ENCODE measurements around the gene BTNL9. TPM values are rescaled to one million over a fixed set of nuclear protein-coding genes. Genes with fewer than 3 reads are reported as not detected.

Gene BTNL9
- polyA plus RNA-seq, 1 donor (not counting 4 experiments of a cell fraction or from before 2014, with no cell fraction given): 0.07 TPM

DNA sequence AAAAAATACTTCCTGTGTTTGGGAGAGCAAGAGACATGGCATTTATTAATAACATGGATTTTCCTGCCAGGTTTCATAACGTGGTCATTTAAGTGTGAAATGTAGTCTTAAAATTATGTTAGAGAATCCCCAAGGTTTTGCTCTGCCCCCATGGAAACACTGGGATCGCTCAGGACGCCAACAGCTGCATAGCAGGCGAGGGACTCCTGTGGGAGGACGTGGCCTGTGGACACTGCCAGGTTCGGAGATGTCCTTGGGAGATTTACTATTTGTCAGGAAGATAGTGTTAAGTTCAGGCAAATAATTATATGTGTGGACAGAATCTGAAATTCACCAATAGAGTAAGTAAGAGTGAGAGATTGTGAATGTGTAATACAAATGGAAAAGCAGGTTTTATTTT is 977 bp downstream of the BTNL9 start:
- DNase-seq (ENCODE audit: low read depth, low spot score): no peak
- Histone ChIP-seq H3K79me2 (ENCODE audit: control insufficient read depth, insufficient read depth, low read length) (no peaks in the 10 kb centered on the region), H3K4me2 (ENCODE audit: control insufficient read depth, extremely low read depth, insufficient read depth, low read depth, low read length) (no peak overlapping the region), H3K27me3 (ENCODE audit: control insufficient read depth, extremely low read depth, insufficient read depth, low read length) (peaks cover 11% of the 10 kb centered on the region), H3K9me1 (ENCODE audit: control insufficient read depth, extremely low read depth, insufficient read depth, low read length) (no peaks in the 10 kb centered on the region), H3K9ac (ENCODE audit: control insufficient read depth, extremely low read depth, insufficient read depth, low read length) (no peak overlapping the region), H3K27ac (ENCODE audit: control insufficient read depth, insufficient read depth, low read length) (no peak overlapping the region), H3K9me3 (ENCODE audit: control insufficient read depth, low read depth, low read length) (no peaks in the 10 kb centered on the region), H3K4me1 (ENCODE audit: control insufficient read depth, extremely low read depth, insufficient read depth, low read length) (no peaks in the 10 kb centered on the region), H2AFZ (ENCODE audit: control insufficient read depth, low read length) (no peak overlapping the region), H3K36me3 (ENCODE audit: control insufficient read depth in 2 of 2, extremely low read depth in 1 of 2, insufficient read depth in 2 of 2, low read length in 2 of 2) (no peaks in the 10 kb centered on the region), H3K4me3 (ENCODE audit: control insufficient read depth in 2 of 3, extremely low read depth in 1 of 3, insufficient read depth in 2 of 3, low read depth in 1 of 3, low read length in 3 of 3) (no peak overlapping the region), H4K20me1 (ENCODE audit: control insufficient read depth, extremely low read depth, insufficient read depth, low read length) (no peaks in the 10 kb centered on the region)
- no peak for FAIRE-seq
- dilution Hi-C loops (cut with MboI; ENCODE audit: extremely low pct_ligation_motif_present, low sequenced_read_pairs): no loop called here
- TF ChIP-seq, protein P1, sequence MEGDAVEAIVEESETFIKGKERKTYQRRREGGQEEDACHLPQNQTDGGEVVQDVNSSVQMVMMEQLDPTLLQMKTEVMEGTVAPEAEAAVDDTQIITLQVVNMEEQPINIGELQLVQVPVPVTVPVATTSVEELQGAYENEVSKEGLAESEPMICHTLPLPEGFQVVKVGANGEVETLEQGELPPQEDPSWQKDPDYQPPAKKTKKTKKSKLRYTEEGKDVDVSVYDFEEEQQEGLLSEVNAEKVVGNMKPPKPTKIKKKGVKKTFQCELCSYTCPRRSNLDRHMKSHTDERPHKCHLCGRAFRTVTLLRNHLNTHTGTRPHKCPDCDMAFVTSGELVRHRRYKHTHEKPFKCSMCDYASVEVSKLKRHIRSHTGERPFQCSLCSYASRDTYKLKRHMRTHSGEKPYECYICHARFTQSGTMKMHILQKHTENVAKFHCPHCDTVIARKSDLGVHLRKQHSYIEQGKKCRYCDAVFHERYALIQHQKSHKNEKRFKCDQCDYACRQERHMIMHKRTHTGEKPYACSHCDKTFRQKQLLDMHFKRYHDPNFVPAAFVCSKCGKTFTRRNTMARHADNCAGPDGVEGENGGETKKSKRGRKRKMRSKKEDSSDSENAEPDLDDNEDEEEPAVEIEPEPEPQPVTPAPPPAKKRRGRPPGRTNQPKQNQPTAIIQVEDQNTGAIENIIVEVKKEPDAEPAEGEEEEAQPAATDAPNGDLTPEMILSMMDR (optimal IDR thresholded peaks at IDR 0.05 in 1 of 3, IDR thresholded peaks at IDR 0.05 in 1 of 3, conservative IDR thresholded peaks at IDR 0.05 in 1 of 3; ENCODE audit: extremely low read depth in 1 of 3, insufficient read depth in 2 of 3, low read length in 3 of 3): no peak
- no peak for TF ChIP-seq EZH2 (IDR thresholded peaks at IDR 0.05; ENCODE audit: low read length)

DNA sequence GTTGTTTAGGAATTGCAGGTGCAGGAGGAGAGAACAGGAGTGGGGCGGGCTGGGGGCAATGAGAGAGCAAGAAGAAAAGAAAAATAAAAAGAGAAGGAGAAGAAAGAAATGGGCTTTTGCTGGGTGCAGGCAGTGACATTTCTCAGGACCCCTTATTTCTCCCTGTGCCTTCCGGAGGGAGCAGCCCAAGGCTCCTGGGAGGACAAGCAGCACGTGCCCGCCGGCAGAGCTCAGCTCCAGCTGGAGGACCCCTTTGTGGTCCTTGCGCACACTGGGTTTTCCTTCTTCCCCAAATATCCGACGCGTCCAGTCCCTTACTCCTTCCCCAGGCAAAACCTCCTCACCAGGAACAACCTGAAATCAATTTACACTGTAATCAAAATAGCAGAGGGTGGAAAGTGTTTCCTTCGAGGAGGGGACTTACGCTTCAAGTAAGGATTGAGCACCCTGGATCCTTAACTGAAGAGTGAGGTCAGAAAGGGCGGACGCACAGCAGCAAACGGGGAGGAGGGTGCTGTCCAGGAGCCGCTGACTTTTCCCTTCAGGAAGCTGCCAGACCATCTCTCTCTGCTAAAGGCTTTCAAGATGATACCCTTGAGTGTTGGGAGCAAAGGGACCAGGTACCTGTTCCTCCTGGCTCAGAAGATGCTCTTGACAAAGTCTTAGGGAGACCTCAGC is 2.1 kb downstream of the BTNL9 start:
- H3K79me2 ChIP-seq (ENCODE audit: control insufficient read depth, insufficient read depth, low read length): no peaks in the 10 kb centered on the region
- H2AFZ ChIP-seq (ENCODE audit: control insufficient read depth, low read length): no peak overlapping the region
- no peaks in the 10 kb centered on the region for H3K4me1 ChIP-seq (ENCODE audit: control insufficient read depth, extremely low read depth, insufficient read depth, low read length)
- no peaks in the 10 kb centered on the region for H3K9me3 ChIP-seq (ENCODE audit: control insufficient read depth, low read depth, low read length)
- no peak overlapping the region for H3K9ac ChIP-seq (ENCODE audit: control insufficient read depth, extremely low read depth, insufficient read depth, low read length)
- H3K4me3 ChIP-seq (ENCODE audit: control insufficient read depth in 2 of 3, extremely low read depth in 1 of 3, insufficient read depth in 2 of 3, low read depth in 1 of 3, low read length in 3 of 3): no peak overlapping the region
- DNase-seq (ENCODE audit: low read depth, low spot score) (no peak), FAIRE-seq (no peak)
- peaks cover 11% of the 10 kb centered on the region for H3K27me3 ChIP-seq (ENCODE audit: control insufficient read depth, extremely low read depth, insufficient read depth, low read length)
- H3K27ac ChIP-seq (ENCODE audit: control insufficient read depth, insufficient read depth, low read length): no peak overlapping the region
- no peaks in the 10 kb centered on the region for H3K36me3 ChIP-seq (ENCODE audit: control insufficient read depth in 2 of 2, extremely low read depth in 1 of 2, insufficient read depth in 2 of 2, low read length in 2 of 2)
- dilution Hi-C loops (cut with MboI; ENCODE audit: extremely low pct_ligation_motif_present, low sequenced_read_pairs): no loop called here
- no peaks in the 10 kb centered on the region for H4K20me1 ChIP-seq (ENCODE audit: control insufficient read depth, extremely low read depth, insufficient read depth, low read length)
- H3K9me1 ChIP-seq (ENCODE audit: control insufficient read depth, extremely low read depth, insufficient read depth, low read length): no peaks in the 10 kb centered on the region
- TF ChIP-seq, protein P1 (optimal IDR thresholded peaks at IDR 0.05 in 1 of 3, IDR thresholded peaks at IDR 0.05 in 1 of 3, conservative IDR thresholded peaks at IDR 0.05 in 1 of 3; ENCODE audit: extremely low read depth in 1 of 3, insufficient read depth in 2 of 3, low read length in 3 of 3): no peak
- no peak overlapping the region for H3K4me2 ChIP-seq (ENCODE audit: control insufficient read depth, extremely low read depth, insufficient read depth, low read depth, low read length)
